Limb (tissue), 2 donors: ENCODE data around the gene FOXP1.

Experiments used
- DNase-seq, 2 donors: peaks; one replicate each; pipeline ENCODE4 v3.0.0-alpha.2; 2016; ENCODE audit errors: extremely low spot score in 2 of 2

The FOXP1 gene

GRCh38 chr3:71132995-71133730, 450.4 kb downstream of the FOXP1 start:
- no peak for DNase-seq

GRCh38 chr3:71131375-71132314, 451.9 kb downstream of the FOXP1 start:
- DNase-seq, result no peak

- peak in 1 of 2 donors; percentile 57 for DNase-seq
Observed at GRCh38 chr3:71130471-71131374, 452.8 kb downstream of the FOXP1 start.

- no peak for DNase-seq
Observed at GRCh38 chr3:71129611-71130431, 453.7 kb downstream of the FOXP1 start.

- DNase-seq, result no peak
Observed at GRCh38 chr3:71128961-71129360, 454.6 kb downstream of the FOXP1 start.

- no peak for DNase-seq
Observed at GRCh38 chr3:71127844-71128243, 455.7 kb downstream of the FOXP1 start.

GRCh38 chr3:71127052-71127831, 456.3 kb downstream of the FOXP1 start:
- DNase-seq, result no peak

GRCh38 chr3:71125738-71126137, 457.8 kb downstream of the FOXP1 start:
- DNase-seq, result no peak

GRCh38 chr3:71124048-71124447, 459.5 kb downstream of the FOXP1 start:
- no peak for DNase-seq

- DNase-seq, result no peak
Observed at GRCh38 chr3:71122641-71123040, 460.9 kb downstream of the FOXP1 start.

GRCh38 chr3:71121429-71122167, 461.9 kb downstream of the FOXP1 start:
- DNase-seq, result no peak

GRCh38 chr3:71120012-71120411, 463.5 kb downstream of the FOXP1 start:
- no peak for DNase-seq

GRCh38 chr3:71119171-71119570, 464.4 kb downstream of the FOXP1 start:
- DNase-seq, result no peak

- DNase-seq, result no peak
Observed at GRCh38 chr3:71118436-71118835, 465.1 kb downstream of the FOXP1 start.

- DNase-seq, result no peak
Observed at GRCh38 chr3:71117572-71118247, 465.8 kb downstream of the FOXP1 start.

- DNase-seq, result no peak
Observed at GRCh38 chr3:71114610-71115009, 468.9 kb downstream of the FOXP1 start.

- DNase-seq, result no peak
Observed at GRCh38 chr3:71112576-71112975, 471.0 kb downstream of the FOXP1 start.

- DNase-seq, result no peak
Observed at GRCh38 chr3:71111784-71112440, 471.6 kb downstream of the FOXP1 start.
